ENCODE data around the gene ZNF326.

Gene ZNF326

GRCh38 chr1:89950703-89951102, 44.2 kb upstream of the ZNF326 start:
- CTCF ChIA-PET, result interaction anchor here (1.6 to 2.0 kb wide), 2 partner anchors 12 to 146 kb away, joined by 3 to 4 read pairs; no protein-coding TSS in a partner anchor
- POLR2A ChIA-PET, result interaction anchor here (0.6 kb wide), 2 partner anchors 129 to 417 kb away, joined by 4 read pairs; no protein-coding TSS in a partner anchor
- DNase-seq (ENCODE audit: extremely low spot score), result no peak
- no peak for TF ChIP-seq CTCF (IDR thresholded peaks at IDR 0.05; ENCODE audit: control extremely low read depth, extremely low read depth, low read depth, missing control alignments)

GRCh38 chr1:89951766-89952604, 42.9 kb upstream of the ZNF326 start:
- DNase-seq (ENCODE audit: extremely low spot score), result no peak
- POLR2A ChIA-PET, result no interaction called here
- TF ChIP-seq CTCF (IDR thresholded peaks at IDR 0.05; ENCODE audit: control extremely low read depth, extremely low read depth, low read depth, missing control alignments), result no peak
- CTCF ChIA-PET, result interaction anchor here (1.0 to 2.0 kb wide), 2 partner anchors 11 to 32 kb away, joined by 3 to 4 read pairs; no protein-coding TSS in a partner anchor

- no peak for TF ChIP-seq CTCF (IDR thresholded peaks at IDR 0.05; ENCODE audit: control extremely low read depth, extremely low read depth, low read depth, missing control alignments)
- CTCF ChIA-PET, result interaction anchor here (1.0 kb wide), 1 partner anchor 33 kb away, joined by 3 read pairs; no protein-coding TSS in a partner anchor
- DNase-seq (ENCODE audit: extremely low spot score), result no peak
- POLR2A ChIA-PET, result no interaction called here
Observed at GRCh38 chr1:89952605-89953130, 42.2 kb upstream of the ZNF326 start.

- ChIA-PET CTCF (no interaction called here), POLR2A (no interaction called here)
- peak; percentile 29 for TF ChIP-seq CTCF (IDR thresholded peaks at IDR 0.05; ENCODE audit: control extremely low read depth, extremely low read depth, low read depth, missing control alignments)
- DNase-seq (ENCODE audit: extremely low spot score), result no peak
Observed at GRCh38 chr1:89953131-89953626, 41.7 kb upstream of the ZNF326 start.

GRCh38 chr1:89953929-89954328, 41.0 kb upstream of the ZNF326 start:
- ChIA-PET CTCF (no interaction called here), POLR2A (no interaction called here)
- no peak for TF ChIP-seq CTCF (IDR thresholded peaks at IDR 0.05; ENCODE audit: control extremely low read depth, extremely low read depth, low read depth, missing control alignments)
- no peak for DNase-seq (ENCODE audit: extremely low spot score)

- no peak for DNase-seq (ENCODE audit: extremely low spot score)
- ChIA-PET CTCF (interaction anchor here (1.2 kb wide), 1 partner anchor 34 kb away, joined by 3 read pairs; no protein-coding TSS in a partner anchor), POLR2A (no interaction called here)
- no peak for TF ChIP-seq CTCF (IDR thresholded peaks at IDR 0.05; ENCODE audit: control extremely low read depth, extremely low read depth, low read depth, missing control alignments)
Observed at GRCh38 chr1:89954401-89954800, 40.5 kb upstream of the ZNF326 start.

Measured in GM10248 (cell line).